ENCODE data around the gene ZNF503.
"Not testable (repeated sequence)": the region's sequence is repeated elsewhere in the genome, so short reads cannot be mapped to it uniquely, and the experiment has no call there.

DNA sequence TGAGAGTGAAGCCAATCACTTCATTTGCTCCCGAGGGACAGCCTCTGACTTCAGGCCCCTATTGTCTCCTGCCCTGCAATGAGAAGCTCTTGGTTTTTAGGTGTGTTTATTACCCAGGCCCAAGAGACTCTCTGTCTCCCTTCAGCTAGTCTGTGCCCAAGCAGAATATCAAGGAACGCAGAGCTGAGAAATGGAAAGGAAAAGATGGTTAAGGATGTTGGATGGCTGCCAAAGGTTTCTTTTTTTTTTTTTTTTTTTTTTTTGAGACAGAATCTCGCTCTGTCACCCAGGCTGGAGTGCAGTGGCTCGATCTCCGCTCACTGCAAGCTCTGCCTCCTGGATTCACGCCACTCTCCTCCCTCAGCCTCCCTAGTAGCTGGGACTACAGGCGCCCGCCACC, 41.7 kb downstream of the ZNF503 start:
- not testable (repeated sequence) for TF ChIP-seq RAD21 (IDR thresholded peaks at IDR 0.05; ENCODE audit: low read depth); TAF1 (IDR thresholded peaks at IDR 0.05; ENCODE audit: low read depth); REST (IDR thresholded peaks at IDR 0.05; ENCODE audit: low read depth); YY1 (IDR thresholded peaks at IDR 0.05; ENCODE audit: low read depth); EP300 (IDR thresholded peaks at IDR 0.05; ENCODE audit: borderline replicate concordance); CREB1 (IDR thresholded peaks at IDR 0.05; ENCODE audit: low read depth)
